MCF 10A (cell line): ENCODE measurements around the gene PPFIA4. TPM values are rescaled to one million over a fixed set of nuclear protein-coding genes. Genes with fewer than 3 reads are reported as not detected.

Experiments used
- BruUV-seq: library from RNA; stranded (reverse); fragments of 400-500 nt; replicated peaks from 2 replicates; lab custom pipeline; 2021; lab: Mats Ljungman, UMichigan
- CTCF ChIA-PET: fragments of 300-600 bp; sonication (Branson Sonifier 250); formaldehyde crosslinking; extraction: SDS; loops from one replicate; lab custom pipeline; 2021; ENCODE audit warnings: antibody characterized with exemption, inconsistent platforms; lab: Yijun Ruan, JAX
- POLR2A ChIA-PET: fragments of 300-600, 350-650 bp; sonication (Branson Sonifier 250); formaldehyde crosslinking; extraction: SDS; loops from one replicate; lab custom pipeline; 2020; ENCODE audit warnings: antibody characterized with exemption, inconsistent platforms; lab: Yijun Ruan, JAX
- DNase-seq: peaks from one replicate; pipeline ENCODE4 v3.0.0-alpha.2; 2018; ENCODE audit not compliant: unreplicated experiment
- H3K27ac Mint-ChIP-seq: one replicate; pipeline ENCODE4 v1.8.0; 2022; ENCODE audit warnings: mild to moderate bottlenecking, low read depth, mixed read lengths; ENCODE audit not compliant: unreplicated experiment
- H3K27me3 Mint-ChIP-seq: one replicate; pipeline ENCODE4 v1.8.0; 2022; ENCODE audit warnings: mixed read lengths; ENCODE audit not compliant: insufficient read depth, unreplicated experiment
- H3K36me3 Mint-ChIP-seq: one replicate; pipeline ENCODE4 v1.8.0; 2022; ENCODE audit warnings: mild to moderate bottlenecking, moderate library complexity, mixed read lengths; ENCODE audit not compliant: insufficient read depth, unreplicated experiment
- H3K4me1 Mint-ChIP-seq: one replicate; pipeline ENCODE4 v1.8.0; 2022; ENCODE audit warnings: mixed read lengths; ENCODE audit not compliant: insufficient read depth, unreplicated experiment
- H3K4me3 Mint-ChIP-seq: one replicate; pipeline ENCODE4 v1.8.0; 2022; ENCODE audit warnings: mild to moderate bottlenecking, moderate library complexity, mixed read lengths; ENCODE audit not compliant: unreplicated experiment
- H3K9me3 Mint-ChIP-seq: one replicate; pipeline ENCODE4 v1.8.0; 2022; ENCODE audit warnings: mixed read lengths; ENCODE audit not compliant: unreplicated experiment
- intact Hi-C: fragments of 100-400 bp; cut with micrococcal nuclease; formaldehyde crosslinking; loops from 2 replicates; pipeline ENCODE4 v1.14.1; 2022
- total RNA-seq: library from RNA; stranded (reverse); gene quantifications from 2 replicates; pipeline ENCODE4 v1.2.3, GENCODE V29; 2022
- TF ChIP-seq, protein P1 (sequence below): fragments of 200-600 bp; IDR thresholded peaks from one replicate; pipeline ENCODE4 v1.8.0; 2022; ENCODE audit warnings: antibody characterized with exemption, mild to moderate bottlenecking; ENCODE audit not compliant: unreplicated experiment

PPFIA4 gene
- total RNA-seq, 1 experiment from 2014 or later: 0.16 TPM

DNA sequence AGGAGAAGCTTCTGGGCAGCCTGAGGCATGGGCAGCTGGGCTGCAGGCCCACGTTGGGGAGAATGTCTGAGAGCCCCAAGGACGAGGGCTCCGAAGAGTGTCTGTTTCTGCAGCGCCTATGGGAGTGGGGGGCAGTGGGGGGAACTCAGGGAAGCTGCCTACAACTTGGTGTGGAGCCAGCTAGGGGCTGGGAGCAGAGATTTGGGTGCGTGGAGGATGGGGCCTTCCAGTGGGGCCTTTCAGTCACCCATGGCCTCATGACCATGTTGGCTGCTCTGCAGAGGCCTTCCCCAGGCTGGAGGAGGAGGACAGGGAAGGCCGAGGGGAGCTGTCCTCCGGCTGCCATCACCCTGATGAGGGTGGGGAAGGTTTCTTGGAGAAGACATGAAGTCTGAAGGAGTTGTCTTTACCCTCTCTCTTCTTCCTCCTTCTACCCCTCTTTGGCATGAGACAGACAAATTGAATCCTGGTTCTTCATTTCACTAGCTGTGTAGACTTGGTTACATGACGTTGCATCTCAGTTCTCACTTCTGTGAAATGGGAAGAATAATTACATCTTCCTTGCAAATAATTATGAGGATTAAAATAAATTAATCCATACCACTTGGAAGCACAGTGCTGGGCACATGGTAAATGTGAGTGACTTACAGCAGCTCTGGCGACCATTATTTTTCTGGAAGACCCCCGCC, 8.3 kb downstream of the PPFIA4 start:
- no peak for DNase-seq
- no peaks in the 10 kb centered on the region for H3K27me3 Mint-ChIP-seq
- no TSS peak for BruUV-seq
- no peaks in the 10 kb centered on the region for H3K36me3 Mint-ChIP-seq
- ChIA-PET CTCF (interaction anchor here (0.5 to 22.1 kb wide), 9 partner anchors 23 to 1419 kb away, joined by 3 to 702 read pairs (median 6); partner anchors contain the start of gene MYBPH), POLR2A (interaction anchor here (0.6 to 2.1 kb wide), 4 partner anchors 10 to 182 kb away, joined by 3 to 4 read pairs (median 3); no protein-coding TSS in a partner anchor)
- no peak overlapping the region for H3K4me3 Mint-ChIP-seq
- no peak overlapping the region for H3K27ac Mint-ChIP-seq
- intact Hi-C loops: loop anchor here (5.0 kb wide), 1 partner anchor 293 kb away; no protein-coding TSS in a partner anchor
- no peaks in the 10 kb centered on the region for H3K9me3 Mint-ChIP-seq
- peaks cover 17% of the 10 kb centered on the region for H3K4me1 Mint-ChIP-seq
- TF ChIP-seq, protein P1, sequence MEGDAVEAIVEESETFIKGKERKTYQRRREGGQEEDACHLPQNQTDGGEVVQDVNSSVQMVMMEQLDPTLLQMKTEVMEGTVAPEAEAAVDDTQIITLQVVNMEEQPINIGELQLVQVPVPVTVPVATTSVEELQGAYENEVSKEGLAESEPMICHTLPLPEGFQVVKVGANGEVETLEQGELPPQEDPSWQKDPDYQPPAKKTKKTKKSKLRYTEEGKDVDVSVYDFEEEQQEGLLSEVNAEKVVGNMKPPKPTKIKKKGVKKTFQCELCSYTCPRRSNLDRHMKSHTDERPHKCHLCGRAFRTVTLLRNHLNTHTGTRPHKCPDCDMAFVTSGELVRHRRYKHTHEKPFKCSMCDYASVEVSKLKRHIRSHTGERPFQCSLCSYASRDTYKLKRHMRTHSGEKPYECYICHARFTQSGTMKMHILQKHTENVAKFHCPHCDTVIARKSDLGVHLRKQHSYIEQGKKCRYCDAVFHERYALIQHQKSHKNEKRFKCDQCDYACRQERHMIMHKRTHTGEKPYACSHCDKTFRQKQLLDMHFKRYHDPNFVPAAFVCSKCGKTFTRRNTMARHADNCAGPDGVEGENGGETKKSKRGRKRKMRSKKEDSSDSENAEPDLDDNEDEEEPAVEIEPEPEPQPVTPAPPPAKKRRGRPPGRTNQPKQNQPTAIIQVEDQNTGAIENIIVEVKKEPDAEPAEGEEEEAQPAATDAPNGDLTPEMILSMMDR: no peak

DNA sequence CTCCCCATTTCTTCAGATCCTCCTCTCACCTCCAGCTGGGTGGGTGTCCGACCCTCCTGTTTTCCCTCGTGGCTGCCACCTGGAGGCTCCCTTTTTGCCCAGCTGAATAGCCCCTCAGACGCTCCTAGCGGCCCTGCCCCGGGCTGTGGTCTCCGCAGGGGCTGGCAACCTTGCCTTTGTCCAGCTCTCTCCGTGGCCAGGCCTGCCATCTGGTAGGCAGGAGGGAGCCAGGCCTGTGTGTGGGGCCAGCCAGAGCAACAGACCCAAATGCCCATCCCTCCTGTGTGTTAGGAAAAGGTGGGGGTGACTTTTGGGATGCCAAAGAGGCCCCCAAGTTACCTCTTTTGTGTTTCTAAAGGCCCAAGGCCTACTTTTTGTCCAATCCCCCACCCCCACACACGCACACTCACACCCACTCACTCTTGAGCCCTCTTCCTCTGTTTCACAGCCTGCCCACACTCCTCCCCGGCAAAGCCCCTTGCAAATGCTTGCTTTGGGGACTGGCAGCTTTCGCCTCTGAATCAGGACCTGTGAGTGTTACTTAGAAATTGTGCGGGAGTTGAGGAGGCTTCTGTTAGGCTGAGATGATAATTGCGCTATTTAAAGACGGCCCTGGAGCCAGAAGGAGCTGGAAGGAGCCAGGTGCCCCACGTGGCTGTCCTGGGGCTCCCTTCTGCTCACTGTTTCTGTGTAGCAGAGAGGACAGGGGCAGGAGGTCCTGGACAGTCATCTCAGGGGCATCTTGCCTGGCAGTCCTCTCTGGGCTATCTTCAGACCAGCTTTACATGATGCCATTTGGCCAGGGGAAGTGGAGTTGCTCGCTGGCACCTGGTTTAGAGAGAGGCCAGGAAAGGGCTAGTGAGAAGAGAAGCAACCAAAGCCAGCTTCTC, 9.1 kb downstream of the PPFIA4 start:
- intact Hi-C loops: loop anchor here (5.0 kb wide), 1 partner anchor 292 kb away; no protein-coding TSS in a partner anchor
- no TSS peak for BruUV-seq
- no peaks in the 10 kb centered on the region for H3K36me3 Mint-ChIP-seq
- H3K4me3 Mint-ChIP-seq: no peak overlapping the region
- POLR2A ChIA-PET: interaction anchor here (0.6 to 2.1 kb wide), 4 partner anchors 9 to 181 kb away, joined by 3 to 4 read pairs (median 4); partner anchors contain the start of gene PPFIA4
- no peaks in the 10 kb centered on the region for H3K27me3 Mint-ChIP-seq
- H3K9me3 Mint-ChIP-seq: no peaks in the 10 kb centered on the region
- H3K4me1 Mint-ChIP-seq: peaks cover 18% of the 10 kb centered on the region
- CTCF ChIA-PET: interaction anchor here (0.5 to 22.1 kb wide), 11 partner anchors 9 to 1418 kb away, joined by 3 to 702 read pairs (median 4); partner anchors contain the start of gene PPFIA4
- DNase-seq: no peak
- TF ChIP-seq, protein P1: no peak
- no peak overlapping the region for H3K27ac Mint-ChIP-seq

DNA sequence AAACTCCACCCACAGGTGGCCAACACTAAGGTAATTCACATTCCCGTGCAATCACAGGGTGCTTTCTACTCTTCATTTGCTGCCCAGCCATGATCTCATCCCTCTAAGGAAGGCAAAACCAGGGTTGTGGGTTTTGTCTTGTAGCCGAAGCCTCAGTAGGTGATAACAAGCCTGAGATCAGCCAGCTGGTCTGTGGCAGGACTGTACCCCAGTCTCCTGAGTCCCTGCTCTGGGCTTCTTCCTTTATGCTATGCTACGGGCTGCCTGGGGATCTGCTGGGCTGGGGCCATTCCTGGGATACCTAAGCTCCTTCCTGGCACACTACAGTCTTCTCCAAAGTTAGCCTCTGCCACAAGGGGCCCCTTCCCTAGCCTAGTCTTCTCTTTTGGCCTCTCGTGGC, 9.8 kb downstream of the PPFIA4 start:
- TF ChIP-seq, protein P1: no peak
- no peak overlapping the region for H3K27ac Mint-ChIP-seq
- ChIA-PET CTCF (interaction anchor here (0.7 to 22.1 kb wide), 10 partner anchors 10 to 317 kb away, joined by 3 to 702 read pairs (median 5); partner anchors contain the start of gene PPFIA4), POLR2A (interaction anchor here (0.6 to 2.1 kb wide), 5 partner anchors 10 to 180 kb away, joined by 3 to 4 read pairs (median 3); partner anchors contain the start of gene PPFIA4)
- no peaks in the 10 kb centered on the region for H3K36me3 Mint-ChIP-seq
- H3K9me3 Mint-ChIP-seq: no peaks in the 10 kb centered on the region
- H3K4me1 Mint-ChIP-seq: peaks cover 18% of the 10 kb centered on the region
- no peaks in the 10 kb centered on the region for H3K27me3 Mint-ChIP-seq
- DNase-seq: no peak
- no TSS peak for BruUV-seq
- H3K4me3 Mint-ChIP-seq: no peak overlapping the region
- intact Hi-C loops: loop anchor here (5.0 kb wide), 1 partner anchor 291 kb away; no protein-coding TSS in a partner anchor
